ENCODE results near the gene SPIRE1.

DNA sequence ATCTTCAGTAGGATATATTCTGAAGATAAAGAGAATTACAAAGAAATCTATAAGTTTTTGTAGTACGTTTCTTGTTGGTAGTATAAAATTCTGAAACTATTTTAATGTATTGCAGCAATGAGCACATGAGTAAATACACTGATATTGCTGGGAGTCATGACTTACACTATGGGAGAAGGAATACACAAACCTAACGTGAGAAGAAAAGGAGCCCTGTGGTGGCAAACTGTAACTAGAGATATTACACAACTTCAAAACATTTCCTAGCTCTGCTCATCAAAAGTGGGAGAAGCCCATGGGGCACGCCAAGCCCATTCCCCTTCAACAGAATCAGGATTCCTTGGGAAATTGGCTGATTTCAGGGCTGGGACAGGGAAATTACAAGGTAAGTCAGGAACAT is 20.5 kb downstream of the SPIRE1 start:
- TF ChIP-seq EP300 (IDR thresholded peaks at IDR 0.05; ENCODE audit: borderline replicate concordance) (no peak), RAD21 (IDR thresholded peaks at IDR 0.05; ENCODE audit: low read depth) (no peak), TEAD4 (IDR thresholded peaks at IDR 0.05) (no peak), YY1 (IDR thresholded peaks at IDR 0.05; ENCODE audit: low read depth) (no peak), CREB1 (IDR thresholded peaks at IDR 0.05; ENCODE audit: low read depth) (no peak), TAF1 (IDR thresholded peaks at IDR 0.05; ENCODE audit: low read depth) (no peak), CEBPB (IDR thresholded peaks at IDR 0.05) (no peak)
- TF ChIP-seq, protein P1, sequence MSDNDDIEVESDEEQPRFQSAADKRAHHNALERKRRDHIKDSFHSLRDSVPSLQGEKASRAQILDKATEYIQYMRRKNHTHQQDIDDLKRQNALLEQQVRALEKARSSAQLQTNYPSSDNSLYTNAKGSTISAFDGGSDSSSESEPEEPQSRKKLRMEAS (IDR thresholded peaks at IDR 0.05) = no peak
- TF ChIP-seq, protein P2, sequence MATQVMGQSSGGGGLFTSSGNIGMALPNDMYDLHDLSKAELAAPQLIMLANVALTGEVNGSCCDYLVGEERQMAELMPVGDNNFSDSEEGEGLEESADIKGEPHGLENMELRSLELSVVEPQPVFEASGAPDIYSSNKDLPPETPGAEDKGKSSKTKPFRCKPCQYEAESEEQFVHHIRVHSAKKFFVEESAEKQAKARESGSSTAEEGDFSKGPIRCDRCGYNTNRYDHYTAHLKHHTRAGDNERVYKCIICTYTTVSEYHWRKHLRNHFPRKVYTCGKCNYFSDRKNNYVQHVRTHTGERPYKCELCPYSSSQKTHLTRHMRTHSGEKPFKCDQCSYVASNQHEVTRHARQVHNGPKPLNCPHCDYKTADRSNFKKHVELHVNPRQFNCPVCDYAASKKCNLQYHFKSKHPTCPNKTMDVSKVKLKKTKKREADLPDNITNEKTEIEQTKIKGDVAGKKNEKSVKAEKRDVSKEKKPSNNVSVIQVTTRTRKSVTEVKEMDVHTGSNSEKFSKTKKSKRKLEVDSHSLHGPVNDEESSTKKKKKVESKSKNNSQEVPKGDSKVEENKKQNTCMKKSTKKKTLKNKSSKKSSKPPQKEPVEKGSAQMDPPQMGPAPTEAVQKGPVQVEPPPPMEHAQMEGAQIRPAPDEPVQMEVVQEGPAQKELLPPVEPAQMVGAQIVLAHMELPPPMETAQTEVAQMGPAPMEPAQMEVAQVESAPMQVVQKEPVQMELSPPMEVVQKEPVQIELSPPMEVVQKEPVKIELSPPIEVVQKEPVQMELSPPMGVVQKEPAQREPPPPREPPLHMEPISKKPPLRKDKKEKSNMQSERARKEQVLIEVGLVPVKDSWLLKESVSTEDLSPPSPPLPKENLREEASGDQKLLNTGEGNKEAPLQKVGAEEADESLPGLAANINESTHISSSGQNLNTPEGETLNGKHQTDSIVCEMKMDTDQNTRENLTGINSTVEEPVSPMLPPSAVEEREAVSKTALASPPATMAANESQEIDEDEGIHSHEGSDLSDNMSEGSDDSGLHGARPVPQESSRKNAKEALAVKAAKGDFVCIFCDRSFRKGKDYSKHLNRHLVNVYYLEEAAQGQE (IDR thresholded peaks at IDR 0.05; ENCODE audit: low read depth) = no peak

All from Ishikawa (cell line).